MG63 (cell line): ENCODE measurements around the gene TPPP. TPM values are rescaled to one million over a fixed set of nuclear protein-coding genes. Genes with fewer than 3 reads are reported as not detected.

Source experiments
- DNase-seq: peaks from one replicate; pipeline ENCODE4 v3.0.0-alpha.2; 2020
- H3K27me3 ChIP-seq: fragments of 250-450 bp; sonication (Bioruptor Pico); 2 replicates; pipeline ENCODE4 v1.5.1; 2020; ENCODE audit warnings: mild to moderate bottlenecking, moderate library complexity
- H3K36me3 ChIP-seq: fragments of 250-450 bp; sonication (Bioruptor Pico); 2 replicates; pipeline ENCODE4 v1.5.1; 2020; ENCODE audit warnings: mild to moderate bottlenecking, moderate library complexity
- H3K4me3 ChIP-seq: fragments of 250-450 bp; sonication (Bioruptor Pico); 2 replicates; pipeline ENCODE4 v1.5.1; 2020; ENCODE audit warnings: mild to moderate bottlenecking, moderate library complexity
- H3K9me3 ChIP-seq: fragments of 250-450 bp; sonication (Bioruptor Pico); 2 replicates; pipeline ENCODE4 v1.5.1; 2020; ENCODE audit warnings: mild to moderate bottlenecking, moderate library complexity
- total RNA-seq: library from RNA; depleted of rRNA; stranded (reverse); fragments of >200 nt; shearing (Covaris generic); gene quantifications from 2 replicates; pipeline ENCODE4 v1.2.3, GENCODE V29; 2014; ENCODE audit warnings: low replicate concordance; rRNA removed

TPPP gene
- total RNA-seq, 1 experiment from 2014 or later: not detected

DNA sequence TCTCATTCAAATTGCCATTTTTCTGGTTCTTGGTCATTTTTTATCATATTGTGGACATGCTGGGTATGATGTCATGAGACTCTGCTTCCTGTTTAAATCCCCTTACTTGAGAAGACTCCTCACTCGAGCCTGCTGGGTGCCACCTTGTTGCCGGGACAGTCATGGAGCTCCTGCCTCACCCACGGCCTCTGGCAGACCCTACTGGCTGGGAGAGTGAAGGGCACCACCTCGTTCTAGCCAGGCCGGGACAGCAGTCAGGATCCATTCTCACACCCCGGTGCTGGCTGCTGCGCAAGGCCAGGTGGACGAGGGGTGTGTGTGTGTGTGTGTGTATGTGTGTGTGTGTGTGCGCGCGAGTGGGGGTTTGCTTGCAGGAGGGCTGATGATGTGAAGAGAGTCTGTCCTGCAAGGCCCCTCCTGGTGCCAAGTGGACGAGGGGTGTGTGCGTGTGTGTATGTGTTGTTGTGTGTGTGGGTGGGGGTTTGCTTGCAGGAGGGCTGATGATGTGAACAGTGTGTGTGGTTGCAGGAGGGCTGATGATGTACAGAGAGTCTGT is 76.6 kb downstream of the TPPP start:
- Histone ChIP-seq H3K9me3 (peaks cover 19% of the 10 kb centered on the region), H3K27me3 (no peaks in the 10 kb centered on the region), H3K4me3 (no peak overlapping the region), H3K36me3 (peaks cover 27% of the 10 kb centered on the region)
- no peak for DNase-seq

DNA sequence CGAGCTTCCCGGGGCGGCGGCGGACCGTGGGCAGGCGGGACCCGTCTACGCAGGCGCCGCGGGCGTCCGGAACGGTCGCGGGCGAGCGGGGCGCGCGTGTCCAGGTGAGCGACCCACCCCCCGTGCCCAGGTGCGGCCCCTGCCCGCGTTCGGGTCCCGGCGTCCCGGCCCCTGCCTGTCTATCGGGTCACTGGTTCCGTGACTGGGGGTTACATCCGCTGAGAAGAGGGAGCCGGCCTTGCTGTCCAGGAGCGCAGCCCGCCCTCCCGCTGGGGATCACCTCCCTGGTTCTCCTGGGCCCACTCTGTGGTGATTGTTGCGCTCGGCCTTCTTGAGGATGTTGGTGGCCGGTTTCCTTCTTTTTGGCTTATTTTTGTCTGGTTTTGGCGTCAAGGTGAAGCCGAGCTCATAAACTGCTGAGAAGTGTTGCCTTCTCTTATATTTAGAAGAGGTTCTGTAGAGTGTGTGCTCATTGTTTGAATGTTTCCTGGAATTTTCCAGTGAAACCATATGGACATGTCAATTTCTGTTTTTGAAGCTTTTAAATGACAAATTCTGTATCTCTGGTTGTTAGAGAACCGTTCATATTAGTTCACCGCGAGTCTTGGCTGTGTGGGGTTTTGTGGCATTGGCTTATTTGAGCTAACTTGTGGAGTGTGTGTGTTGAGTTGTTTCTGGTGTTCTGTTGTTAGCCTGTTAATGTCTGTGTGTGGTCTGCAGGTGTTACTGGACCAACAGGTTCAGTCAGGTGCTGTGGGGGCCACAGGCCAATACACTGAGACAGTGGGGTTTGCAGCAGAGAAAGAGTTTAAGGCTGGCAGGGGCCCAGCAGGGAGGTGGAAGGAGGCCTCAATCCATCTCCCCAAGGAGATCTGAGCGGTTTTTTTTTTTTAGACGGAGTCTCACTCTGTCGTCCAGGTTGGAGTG is 80.4 kb downstream of the TPPP start:
- H3K27me3 ChIP-seq: no peaks in the 10 kb centered on the region
- peaks cover 14% of the 10 kb centered on the region for H3K36me3 ChIP-seq
- peak; percentile 50 for DNase-seq
- H3K9me3 ChIP-seq: peaks cover 19% of the 10 kb centered on the region
- peak overlapping the region; percentile 65 for H3K4me3 ChIP-seq

DNA sequence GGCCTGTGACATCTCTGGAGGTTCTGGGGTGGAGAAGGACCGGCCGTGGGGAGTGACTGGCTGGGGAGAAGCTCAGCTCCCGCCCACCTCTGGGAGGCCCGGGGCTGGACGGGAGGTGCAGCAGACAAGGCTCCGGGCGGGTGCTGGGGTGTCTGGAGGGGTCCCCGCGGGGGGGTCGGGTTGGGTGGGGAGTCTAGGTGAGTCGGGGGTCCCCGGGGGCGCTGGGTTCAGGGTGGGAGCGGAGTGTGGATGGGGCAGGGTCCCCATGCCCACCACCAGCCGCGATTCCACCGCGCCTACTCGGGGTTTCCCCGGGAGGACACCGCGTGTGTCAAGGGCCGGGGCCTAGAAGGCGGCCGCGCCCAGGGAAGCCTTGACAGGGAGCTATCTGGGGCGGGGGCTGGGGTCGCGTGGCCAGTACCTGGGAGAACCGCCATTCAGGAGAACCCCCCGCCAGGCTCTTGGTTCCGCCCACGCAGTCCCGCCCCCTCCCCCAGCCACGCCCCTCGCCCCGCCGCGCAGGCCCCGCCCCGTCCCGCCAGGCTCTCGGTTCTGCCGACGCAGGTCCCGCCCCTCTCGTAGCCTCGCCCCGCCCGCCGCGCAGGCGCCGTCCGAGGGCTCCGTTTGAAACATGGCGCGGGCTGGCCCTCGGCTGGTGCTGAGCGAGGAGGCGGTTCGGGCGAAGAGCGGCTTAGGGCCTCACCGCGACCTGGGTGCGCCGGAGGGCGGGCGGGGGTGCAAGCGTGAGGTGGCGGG is 81.2 kb downstream of the TPPP start, which contains the start of gene CEP72:
Gene CEP72 (plus strand): TSS at position 610 of the 756 bp plus-strand sequence. CDS start 22 bp downstream, at position 632.
- no peaks in the 10 kb centered on the region for H3K27me3 ChIP-seq
- H3K9me3 ChIP-seq: peaks cover 19% of the 10 kb centered on the region
- peak within 1 kb of the TSS; percentile 65 for H3K4me3 ChIP-seq
- H3K36me3 ChIP-seq: peaks cover 14% of the 10 kb centered on the region
- DNase-seq: peak; percentile 86

GRCh38 chr5:610744-611730 is 82.1 kb downstream of the TPPP start:
- Histone ChIP-seq H3K4me3 (peak overlapping the region; percentile 65), H3K9me3 (peaks cover 19% of the 10 kb centered on the region), H3K27me3 (no peaks in the 10 kb centered on the region), H3K36me3 (peaks cover 11% of the 10 kb centered on the region)
- DNase-seq: no peak

DNA sequence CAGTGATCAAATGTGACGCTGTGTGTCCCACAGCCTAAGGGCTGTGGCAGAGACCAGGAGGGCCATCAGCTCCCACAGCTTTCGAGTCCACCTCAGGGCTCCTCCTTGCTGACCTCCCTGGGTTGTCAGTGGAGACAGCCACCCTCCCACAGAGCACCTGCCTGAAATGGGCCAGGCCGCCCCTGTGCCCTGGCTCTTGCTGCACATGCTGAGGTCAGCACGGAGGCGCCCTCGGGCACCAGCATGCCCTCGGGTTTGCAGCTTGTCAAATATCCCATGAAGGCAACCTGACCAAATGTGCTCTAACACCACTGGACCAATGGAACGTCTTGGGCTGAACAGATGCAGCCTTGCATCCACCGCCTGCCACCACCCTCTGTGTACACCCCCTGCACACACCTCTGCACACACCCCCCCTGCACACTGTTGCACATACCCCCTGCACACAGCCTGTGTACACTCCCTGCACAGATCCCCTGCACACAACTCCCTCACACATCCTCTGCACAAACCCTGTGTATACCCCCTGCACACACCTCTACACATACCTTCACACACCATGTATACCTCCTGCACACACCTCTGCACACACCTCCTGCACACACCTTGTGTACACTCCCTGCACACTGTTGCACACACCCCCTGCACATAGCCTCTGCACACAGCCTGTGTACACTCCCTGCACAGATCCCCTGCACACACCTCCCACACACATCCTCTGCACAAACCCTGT is 83.0 kb downstream of the TPPP start:
- Histone ChIP-seq H3K9me3 (peaks cover 16% of the 10 kb centered on the region), H3K4me3 (no peak overlapping the region), H3K36me3 (peaks cover 3% of the 10 kb centered on the region), H3K27me3 (no peaks in the 10 kb centered on the region)
- no peak for DNase-seq

Other genes with a start within 250 kb of the TPPP start
- gene SLC9A3, start 168.9 kb downstream of the TPPP start, total RNA-seq: 2.9 and 3.6 TPM in 2 replicates
- 6.3 and 6.5 TPM in 2 replicates for gene CEP72, start 81.0 kb downstream of the TPPP start, total RNA-seq
- not detected in 2 replicates for gene ZDHHC11B, start 91.4 kb upstream of the TPPP start, total RNA-seq
- 0.56 TPM in 1 of 2 replicates, not detected in the other for gene ZDHHC11, start 157.6 kb upstream of the TPPP start, total RNA-seq
- 15.8 and 27.5 TPM in 2 replicates for gene BRD9, start 199.4 kb upstream of the TPPP start, total RNA-seq
- gene TRIP13, start 199.5 kb upstream of the TPPP start, total RNA-seq: 73.4 and 82.0 TPM in 2 replicates